Renal pelvis (tissue), 12 donors: ENCODE data around the gene TERB2. TPM values are rescaled to one million over a fixed set of nuclear protein-coding genes. Genes with fewer than 3 reads are reported as not detected.
"Not testable (repeated sequence)": the region's sequence is repeated elsewhere in the genome, so short reads cannot be mapped to it uniquely, and the experiment has no call there.

ENCODE experiments used
- DNase-seq: peaks from one replicate; pipeline ENCODE4 v3.0.0-alpha.2; 2013
- long read RNA-seq, 16 experiments: transcript quantifications; one replicate each; lab custom pipeline, GENCODE V29; 2026
- polyA plus RNA-seq, 3 donors: library from polyadenylated mRNA; unstranded; fragments of 120-200 nt; gene quantifications; one replicate each; pipeline ENCODE4 v1.2.1, GENCODE V29; 2013; ENCODE audit not compliant: insufficient read length in 3 of 3

TERB2 gene
- not detected for polyA plus RNA-seq
- long read RNA-seq, donor 1 = 0 reads
- long read RNA-seq, donor 2 = 0 reads
- long read RNA-seq, donor 3 = 0 reads
- long read RNA-seq, donor 4 = 0 reads
- long read RNA-seq, donor 5 = 0 reads
- long read RNA-seq, donor 6 = 0 reads
- long read RNA-seq, donor 7 = 0 reads
- long read RNA-seq, donor 8 = 0 reads
- long read RNA-seq, donor 9 = 0 reads
- long read RNA-seq, donor 10 = 0 reads
- long read RNA-seq, donor 11 = 0 reads
- long read RNA-seq, donor 12 = 0 reads
- long read RNA-seq, donor 13 = 0 reads
- long read RNA-seq, donor 14 = 0 reads
- long read RNA-seq, donor 15 = 0 reads
- long read RNA-seq, donor 16 = 0 reads

- no peak for DNase-seq
These were observed at the start of gene TERB2 for GRCh38 chr15:44956388-44956787. Gene TERB2 (plus strand): TSS chr15:44956687. CDS start chr15:44956719, 32 bp downstream.

- no peak for DNase-seq
These were observed 47.1 kb upstream of the TERB2 start for GRCh38 chr15:44909423-44909822.

GRCh38 chr15:44910981-44911625 lies 45.4 kb upstream of the TERB2 start:
- DNase-seq = no peak

- DNase-seq = not testable (repeated sequence)
These were observed 44.3 kb upstream of the TERB2 start for GRCh38 chr15:44912186-44912585.

- not testable (repeated sequence) for DNase-seq
These were observed 43.5 kb upstream of the TERB2 start for GRCh38 chr15:44912974-44913448.

GRCh38 chr15:44918136-44918535 lies 38.4 kb upstream of the TERB2 start:
- DNase-seq = no peak

- not testable (repeated sequence) for DNase-seq
These were observed 27.8 kb upstream of the TERB2 start for GRCh38 chr15:44928658-44929057.

- DNase-seq = not testable (repeated sequence)
These were observed 26.2 kb upstream of the TERB2 start for GRCh38 chr15:44930283-44930682.

- not testable (repeated sequence) for DNase-seq
These were observed 1.8 kb downstream of the TERB2 start for GRCh38 chr15:44958302-44958701.

GRCh38 chr15:44968475-44968874 lies 12.0 kb downstream of the TERB2 start:
- DNase-seq = no peak

- no peak for DNase-seq
These were observed 14.5 kb downstream of the TERB2 start for GRCh38 chr15:44971036-44971435.

- not testable (repeated sequence) for DNase-seq
These were observed 19.7 kb downstream of the TERB2 start for GRCh38 chr15:44976183-44976582.

GRCh38 chr15:44977781-44978180 lies 21.3 kb downstream of the TERB2 start:
- DNase-seq = not testable (repeated sequence)

- DNase-seq = not testable (repeated sequence)
These were observed 23.3 kb downstream of the TERB2 start for GRCh38 chr15:44979617-44980339.

GRCh38 chr15:44984144-44984543 lies 27.7 kb downstream of the TERB2 start:
- not testable (repeated sequence) for DNase-seq

GRCh38 chr15:44986346-44987055 lies 30.0 kb downstream of the TERB2 start:
- not testable (repeated sequence) for DNase-seq

- DNase-seq = not testable (repeated sequence)
These were observed 31.2 kb downstream of the TERB2 start for GRCh38 chr15:44987711-44988110.

GRCh38 chr15:44988184-44988869 lies 31.8 kb downstream of the TERB2 start:
- DNase-seq = not testable (repeated sequence)

- DNase-seq = not testable (repeated sequence)
These were observed 32.4 kb downstream of the TERB2 start for GRCh38 chr15:44988870-44989219.

- not testable (repeated sequence) for DNase-seq
These were observed 41.1 kb downstream of the TERB2 start for GRCh38 chr15:44997632-44998031.

- no peak for DNase-seq
These were observed 42.6 kb downstream of the TERB2 start for GRCh38 chr15:44999105-44999504.
